Activated CD8-positive, alpha-beta memory T cell treated with anti-CD3 and anti-CD28 coated beads for 48 hours (primary cell): Measurements from ENCODE around the gene MRM1.

Experiments
- DNase-seq, 3 experiments: peaks; one replicate each; pipeline ENCODE4 v3.0.0-alpha.2; 2020; ENCODE audit warnings: low read depth in 2 of 3, low spot score in 2 of 3

Gene MRM1

GRCh38 chr17:36601303-36602029 is at the start of gene MRM1:
Gene MRM1 (plus strand): TSS chr17:36601583. CDS start chr17:36601811, 228 bp downstream.
- peak; percentile 83 to 89 (median 87) for DNase-seq

- no peak for DNase-seq
Measured at GRCh38 chr17:36553459-36553858, 47.9 kb upstream of the MRM1 start.

- DNase-seq: no peak
Measured at GRCh38 chr17:36566081-36566480, 35.3 kb upstream of the MRM1 start.

- no peak for DNase-seq
Measured at GRCh38 chr17:36575028-36575427, 26.4 kb upstream of the MRM1 start.

GRCh38 chr17:36576793-36577192 is 24.6 kb upstream of the MRM1 start:
- no peak for DNase-seq

- DNase-seq: no peak
Measured at GRCh38 chr17:36578671-36579070, 22.7 kb upstream of the MRM1 start.

GRCh38 chr17:36583787-36584186 is 17.6 kb upstream of the MRM1 start:
- DNase-seq: no peak

- no peak for DNase-seq
Measured at GRCh38 chr17:36586138-36586537, 15.2 kb upstream of the MRM1 start.

GRCh38 chr17:36590082-36590481 is 11.3 kb upstream of the MRM1 start:
- no peak for DNase-seq

GRCh38 chr17:36591434-36592315 is 9.7 kb upstream of the MRM1 start, which contains the start of gene DHRS11:
Gene DHRS11 (plus strand): TSS chr17:36591879. CDS start chr17:36592010, 131 bp downstream.
- DNase-seq: peak; percentile 66 to 76 (median 69)

- no peak for DNase-seq
Measured at GRCh38 chr17:36592316-36592715, 9.1 kb upstream of the MRM1 start.

GRCh38 chr17:36592716-36593321 is 8.6 kb upstream of the MRM1 start:
- DNase-seq: no peak

GRCh38 chr17:36593656-36594316 is 7.6 kb upstream of the MRM1 start:
- DNase-seq: no peak

GRCh38 chr17:36594626-36595401 is 6.6 kb upstream of the MRM1 start:
- DNase-seq: no peak

- DNase-seq: no peak
Measured at GRCh38 chr17:36597226-36597625, 4.2 kb upstream of the MRM1 start.

GRCh38 chr17:36597866-36598777 is 3.3 kb upstream of the MRM1 start:
- DNase-seq: no peak

- no peak for DNase-seq
Measured at GRCh38 chr17:36598951-36599401, 2.4 kb upstream of the MRM1 start.

- DNase-seq: no peak
Measured at GRCh38 chr17:36599546-36600250, 1.7 kb upstream of the MRM1 start.

GRCh38 chr17:36600465-36600864 is 918 bp upstream of the MRM1 start:
- no peak for DNase-seq
